Muscle layer of duodenum (tissue), 2 donors: ENCODE results near the gene MRPL40.

Source experiments
- H3K27ac ChIP-seq: one replicate; pipeline ENCODE4 v1.7.0; 2013; ENCODE audit warnings: mild to moderate bottlenecking, low read length
- H3K27me3 ChIP-seq: one replicate; pipeline ENCODE4 v1.7.0; 2013; ENCODE audit warnings: low read depth, mild to moderate bottlenecking, control low read depth, low read length
- H3K36me3 ChIP-seq, 2 donors: one replicate each; pipeline ENCODE4 v1.7.0; 2013; ENCODE audit warnings: low read length in 2 of 2, control low read depth in 1 of 2, mild to moderate bottlenecking in 1 of 2; ENCODE audit not compliant: insufficient read depth in 2 of 2, control insufficient read depth in 1 of 2
- H3K4me1 ChIP-seq, 2 donors: one replicate each; pipeline ENCODE4 v1.7.0; 2013; ENCODE audit warnings: low read length in 2 of 2, mild to moderate bottlenecking in 2 of 2, control low read depth in 1 of 2, moderate library complexity in 1 of 2; ENCODE audit not compliant: insufficient read depth in 2 of 2, control insufficient read depth in 1 of 2
- H3K4me3 ChIP-seq, 2 donors: one replicate each; pipeline ENCODE4 v1.7.0; 2013; ENCODE audit warnings: low read length in 2 of 2, low read depth in 1 of 2, mild to moderate bottlenecking in 1 of 2
- H3K9me3 ChIP-seq, 2 donors: one replicate each; pipeline ENCODE4 v1.7.0; 2013; ENCODE audit warnings: low read length in 2 of 2, control low read depth in 1 of 2, mild to moderate bottlenecking in 1 of 2; ENCODE audit not compliant: control insufficient read depth in 1 of 2
- donor health status: healthy.

Gene MRPL40

DNA sequence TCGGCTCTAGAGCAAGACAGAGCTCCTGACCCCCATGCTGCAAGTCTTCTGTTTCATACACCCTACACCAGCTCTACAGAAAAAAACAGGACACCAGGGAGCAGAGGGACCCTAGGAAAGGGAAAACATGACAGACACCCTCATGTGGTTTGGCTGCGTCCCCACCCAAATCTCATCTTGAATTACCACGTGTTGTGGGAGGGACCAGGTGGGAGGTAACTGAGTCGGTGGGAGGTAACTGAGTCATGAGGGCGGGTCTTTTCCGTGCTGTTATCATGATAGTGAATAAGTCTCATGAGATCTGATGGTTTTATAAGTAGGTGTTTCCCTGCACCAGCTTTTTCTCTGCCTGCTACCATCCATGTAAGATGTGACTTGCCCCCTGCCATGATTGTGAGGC, 21.8 kb downstream of the MRPL40 start:
- Histone ChIP-seq H3K27me3 (no peaks in the 10 kb centered on the region), H3K4me3 (no peak overlapping the region), H3K36me3 (peaks cover 60 to 70% of the 10 kb centered on the region in 2 donors), H3K9me3 (no peaks in the 10 kb centered on the region), H3K4me1 (no peaks in the 10 kb centered on the region), H3K27ac (no peak overlapping the region)

DNA sequence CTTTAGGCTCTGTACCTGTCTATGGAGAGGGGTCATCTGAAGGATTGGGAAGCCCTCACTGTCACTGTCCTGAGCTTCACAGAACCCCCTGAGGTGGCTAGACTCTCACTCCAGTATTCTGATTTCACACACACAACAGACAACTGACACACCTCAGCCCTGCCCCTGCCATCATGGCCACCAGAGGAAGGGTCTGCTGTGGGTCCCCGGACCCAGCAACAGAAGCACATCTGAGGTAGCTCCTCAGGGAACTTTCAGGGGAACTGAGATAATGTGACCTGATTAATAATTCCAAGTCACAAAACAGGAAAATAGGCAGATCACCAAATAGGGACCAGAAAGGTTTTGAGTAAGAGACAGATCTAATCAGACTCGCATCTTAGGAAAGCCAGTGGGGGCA, 22.7 kb downstream of the MRPL40 start:
- H3K36me3 ChIP-seq, result peaks cover 60 to 71% of the 10 kb centered on the region in 2 donors
- H3K27me3 ChIP-seq, result no peaks in the 10 kb centered on the region
- H3K4me1 ChIP-seq, result no peaks in the 10 kb centered on the region
- no peak overlapping the region for H3K27ac ChIP-seq
- H3K4me3 ChIP-seq, result no peak overlapping the region
- no peaks in the 10 kb centered on the region for H3K9me3 ChIP-seq

GRCh38 chr22:19455585-19456370, 23.4 kb downstream of the MRPL40 start:
- Histone ChIP-seq H3K9me3 (no peaks in the 10 kb centered on the region), H3K4me3 (no peak overlapping the region), H3K27me3 (no peaks in the 10 kb centered on the region), H3K27ac (no peak overlapping the region), H3K4me1 (no peaks in the 10 kb centered on the region), H3K36me3 (peaks cover 55 to 78% of the 10 kb centered on the region in 2 donors)

GRCh38 chr22:19456541-19456940, 24.2 kb downstream of the MRPL40 start:
- Histone ChIP-seq H3K27me3 (no peaks in the 10 kb centered on the region), H3K27ac (no peak overlapping the region), H3K4me3 (no peak overlapping the region), H3K9me3 (no peaks in the 10 kb centered on the region), H3K4me1 (no peaks in the 10 kb centered on the region), H3K36me3 (peaks cover 60 to 80% of the 10 kb centered on the region in 2 donors)

GRCh38 chr22:19457828-19458428, 25.6 kb downstream of the MRPL40 start:
- H3K36me3 ChIP-seq, result peaks cover 56 to 73% of the 10 kb centered on the region in 2 donors
- H3K27me3 ChIP-seq, result no peaks in the 10 kb centered on the region
- H3K4me1 ChIP-seq, result no peaks in the 10 kb centered on the region
- H3K9me3 ChIP-seq, result no peaks in the 10 kb centered on the region
- no peak overlapping the region for H3K27ac ChIP-seq
- no peak overlapping the region for H3K4me3 ChIP-seq

DNA sequence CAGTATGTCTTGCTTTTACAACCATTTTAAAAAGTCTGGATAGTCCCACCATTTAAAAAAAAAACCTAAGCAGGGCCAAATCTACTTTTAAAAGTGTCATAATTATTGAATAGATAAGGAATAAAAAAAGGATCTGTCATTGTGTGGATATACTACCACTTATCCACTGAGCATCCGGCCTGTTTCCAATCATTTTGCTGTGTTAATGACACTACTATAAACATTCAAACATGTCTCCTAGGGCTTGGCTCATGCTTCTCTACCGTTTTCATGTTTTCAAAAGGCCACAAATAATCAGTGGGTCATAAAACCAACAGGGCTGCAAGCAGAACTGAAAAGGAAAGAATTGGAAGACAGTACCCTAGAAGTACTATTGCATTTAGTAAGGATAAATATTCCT, 27.7 kb downstream of the MRPL40 start:
- Histone ChIP-seq H3K27ac (no peak overlapping the region), H3K4me1 (no peaks in the 10 kb centered on the region), H3K9me3 (no peaks in the 10 kb centered on the region), H3K36me3 (peaks cover 58 to 70% of the 10 kb centered on the region in 2 donors), H3K4me3 (no peak overlapping the region), H3K27me3 (no peaks in the 10 kb centered on the region)

GRCh38 chr22:19461506-19461905, 29.2 kb downstream of the MRPL40 start:
- Histone ChIP-seq H3K4me3 (no peak overlapping the region), H3K4me1 (no peaks in the 10 kb centered on the region), H3K27me3 (no peaks in the 10 kb centered on the region), H3K27ac (no peak overlapping the region), H3K9me3 (no peaks in the 10 kb centered on the region), H3K36me3 (peaks cover 55 to 70% of the 10 kb centered on the region in 2 donors)

DNA sequence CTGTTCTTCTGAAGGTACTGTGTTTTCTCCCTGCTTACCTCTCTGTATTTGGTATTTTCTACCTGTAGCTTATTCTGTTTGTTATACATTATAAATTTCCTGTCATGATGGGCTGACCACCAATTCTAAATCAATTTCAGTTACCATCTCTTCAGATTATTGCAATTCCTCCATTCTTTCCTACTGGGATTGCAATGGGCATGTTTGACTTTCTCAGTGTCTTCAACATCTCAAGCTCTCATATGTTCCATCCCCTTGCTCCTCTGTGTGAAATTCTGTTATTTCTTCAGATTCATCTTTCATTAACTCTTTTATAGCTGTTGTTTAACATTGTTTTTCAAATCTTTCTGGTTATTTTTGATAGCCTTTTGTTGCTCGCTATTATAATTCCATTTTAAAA, 30.7 kb downstream of the MRPL40 start:
- no peaks in the 10 kb centered on the region for H3K9me3 ChIP-seq
- H3K4me1 ChIP-seq, result no peaks in the 10 kb centered on the region
- no peaks in the 10 kb centered on the region for H3K27me3 ChIP-seq
- no peak overlapping the region for H3K4me3 ChIP-seq
- H3K27ac ChIP-seq, result no peak overlapping the region
- peaks cover 57 to 70% of the 10 kb centered on the region in 2 donors for H3K36me3 ChIP-seq

GRCh38 chr22:19463491-19464469, 31.4 kb downstream of the MRPL40 start:
- Histone ChIP-seq H3K4me1 (no peaks in the 10 kb centered on the region), H3K27me3 (no peaks in the 10 kb centered on the region), H3K4me3 (no peak overlapping the region), H3K9me3 (no peaks in the 10 kb centered on the region), H3K36me3 (peaks cover 63 to 76% of the 10 kb centered on the region in 2 donors), H3K27ac (no peak overlapping the region)

DNA sequence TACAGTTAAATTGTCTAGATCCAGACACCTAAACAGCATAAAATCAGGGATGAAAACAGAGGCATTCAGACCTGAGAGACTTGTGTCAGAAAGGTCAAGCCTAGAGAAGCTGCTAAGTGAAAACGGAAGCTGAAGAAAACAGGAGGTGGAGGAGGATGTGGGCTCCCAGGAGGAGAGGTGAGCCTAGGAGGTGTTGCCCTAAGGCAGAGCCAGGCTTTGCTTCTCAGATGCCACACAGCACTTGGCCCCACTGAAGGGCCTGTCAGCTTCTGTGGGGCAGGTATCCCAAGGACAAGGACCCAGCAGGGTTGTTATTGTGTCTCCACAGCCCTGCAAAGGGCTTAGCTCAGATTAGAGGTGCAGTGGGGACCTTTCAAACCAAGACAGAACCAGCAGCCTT, 32.2 kb downstream of the MRPL40 start:
- H3K9me3 ChIP-seq, result no peaks in the 10 kb centered on the region
- no peaks in the 10 kb centered on the region for H3K4me1 ChIP-seq
- H3K27me3 ChIP-seq, result no peaks in the 10 kb centered on the region
- peaks cover 69 to 84% of the 10 kb centered on the region in 2 donors for H3K36me3 ChIP-seq
- H3K27ac ChIP-seq, result no peak overlapping the region
- no peak overlapping the region for H3K4me3 ChIP-seq

- Histone ChIP-seq H3K27me3 (no peaks in the 10 kb centered on the region), H3K36me3 (peaks cover 73 to 88% of the 10 kb centered on the region in 2 donors), H3K9me3 (no peaks in the 10 kb centered on the region), H3K27ac (no peak overlapping the region), H3K4me1 (no peaks in the 10 kb centered on the region), H3K4me3 (no peak overlapping the region)
Observed at GRCh38 chr22:19464975-19465374, 32.6 kb downstream of the MRPL40 start.
